Heart left ventricle (tissue), 13 donors: Measurements from ENCODE around the gene RBMS1.

Experiments used
- POLR2A ChIP-seq, 2 donors: fragments of 450-650 bp; IDR thresholded peaks; one replicate each; pipeline ENCODE4 v1.6.1; 2017; ENCODE audit warnings: antibody characterized with exemption in 2 of 2, mild to moderate bottlenecking in 2 of 2, moderate library complexity in 2 of 2
- TF ChIP-seq, protein P1 (sequence below), 12 donors: fragments of 200-600 bp; sonication (generic) in 4 of 12; IDR thresholded peaks; one replicate each; pipeline versions ENCODE4 v1.5.0 to v1.8.0; 2018 to 2022; ENCODE audit warnings: antibody characterized with exemption in 12 of 12, mild to moderate bottlenecking in 5 of 12
- donor health status: ischemic (EF 13 %, LVEDD 7.1; RV severe dilation, severe dysfunction).
- donor health status: DM: no; HTN: yes; CAD: no.
- donor health status: DM: no; HTN: no; CAD: no.
- donor health status: ischemic (EF 25% LVEDD 6.9; RV normal size, moderate dysfunction).
- donor health status: ischemic (EF 25% LVEDD 5.7; RV mildly dilated, moderate dysfunction).
- donor health status: ischemic (EF 35%, LVEDD 5.7; RV mildly dilated, moderate dysfunction).
- donor health status: nonischemic (EF 11% LVEDD 7.7; RV severe dilation, severe dysfunction).
- donor health status: DM: yes; HTN: yes; CAD: no.
- donor health status: PGD.
- donor health status: ischemic (EF 29% LVEDD 5.4; RV normal size, mild dysfunction).
- donor health status: nonischemic (EF 23%, LVEDD 6.1; RV moderate dilation, normal function).

GRCh38 chr2:160321006-160321405 is 172.6 kb downstream of the RBMS1 start:
- TF ChIP-seq, protein P1, sequence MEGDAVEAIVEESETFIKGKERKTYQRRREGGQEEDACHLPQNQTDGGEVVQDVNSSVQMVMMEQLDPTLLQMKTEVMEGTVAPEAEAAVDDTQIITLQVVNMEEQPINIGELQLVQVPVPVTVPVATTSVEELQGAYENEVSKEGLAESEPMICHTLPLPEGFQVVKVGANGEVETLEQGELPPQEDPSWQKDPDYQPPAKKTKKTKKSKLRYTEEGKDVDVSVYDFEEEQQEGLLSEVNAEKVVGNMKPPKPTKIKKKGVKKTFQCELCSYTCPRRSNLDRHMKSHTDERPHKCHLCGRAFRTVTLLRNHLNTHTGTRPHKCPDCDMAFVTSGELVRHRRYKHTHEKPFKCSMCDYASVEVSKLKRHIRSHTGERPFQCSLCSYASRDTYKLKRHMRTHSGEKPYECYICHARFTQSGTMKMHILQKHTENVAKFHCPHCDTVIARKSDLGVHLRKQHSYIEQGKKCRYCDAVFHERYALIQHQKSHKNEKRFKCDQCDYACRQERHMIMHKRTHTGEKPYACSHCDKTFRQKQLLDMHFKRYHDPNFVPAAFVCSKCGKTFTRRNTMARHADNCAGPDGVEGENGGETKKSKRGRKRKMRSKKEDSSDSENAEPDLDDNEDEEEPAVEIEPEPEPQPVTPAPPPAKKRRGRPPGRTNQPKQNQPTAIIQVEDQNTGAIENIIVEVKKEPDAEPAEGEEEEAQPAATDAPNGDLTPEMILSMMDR (IDR thresholded peaks at IDR 0.05), result no peak
- TF ChIP-seq POLR2A (IDR thresholded peaks at IDR 0.05), result no peak
